Suprapubic skin (tissue), 4 donors: Measurements from ENCODE around the gene EMILIN3. TPM values are rescaled to one million over a fixed set of nuclear protein-coding genes. Genes with fewer than 3 reads are reported as not detected.

ENCODE experiments used
- DNase-seq, 2 donors: peaks; one replicate each; pipeline ENCODE4 v3.0.0-alpha.2; 2019; ENCODE audit warnings: low spot score in 2 of 2
- H3K27ac ChIP-seq: fragments of 200-600 bp; sonication (generic); one replicate; pipeline ENCODE4 v1.5.1; 2019
- H3K27me3 ChIP-seq: fragments of 200-600 bp; sonication (generic); one replicate; pipeline ENCODE4 v1.5.1; 2019
- H3K36me3 ChIP-seq: fragments of 200-600 bp; sonication (generic); one replicate; pipeline ENCODE4 v1.5.1; 2019
- H3K4me1 ChIP-seq: fragments of 200-600 bp; sonication (generic); one replicate; pipeline ENCODE4 v1.5.1; 2019
- H3K4me3 ChIP-seq: fragments of 200-600 bp; sonication (generic); one replicate; pipeline ENCODE4 v1.5.1; 2019; ENCODE audit warnings: mild to moderate bottlenecking
- H3K9me3 ChIP-seq: fragments of 200-600 bp; sonication (generic); one replicate; pipeline ENCODE4 v1.5.1; 2019
- EP300 ChIP-seq: sonication (generic); formaldehyde crosslinking; IDR thresholded peaks from one replicate; pipeline ENCODE4 v1.6.1; 2017; ENCODE audit warnings: antibody characterized with exemption
- POLR2A ChIP-seq, 2 donors: fragments of 450-650 bp; IDR thresholded peaks; one replicate each; pipeline ENCODE4 v1.6.1; 2017; ENCODE audit warnings: antibody characterized with exemption in 2 of 2, mild to moderate bottlenecking in 2 of 2, moderate library complexity in 2 of 2
- POLR2AphosphoS5 ChIP-seq, 3 donors: sonication (generic); formaldehyde crosslinking; IDR thresholded peaks; one replicate each; pipeline ENCODE4 v1.6.1; 2017; ENCODE audit warnings: antibody characterized with exemption in 3 of 3
- WGBS: methylation state at CpG from one replicate; pipeline ENCODE4 v1.1.5; 2018; 5-methylcytosine and 5-hydroxymethylcytosine counted together
- total RNA-seq, 4 donors: library from RNA; depleted of rRNA; stranded (reverse); fragments of >200 nt; gene quantifications; one replicate each; pipeline ENCODE4 v1.1.0, GENCODE V29; 2016
- TF ChIP-seq, protein P1 (sequence below), 2 donors: fragments of 200-600 bp in 1 of 2; fragments of 450-650 bp in 1 of 2; sonication (generic) in 1 of 2; IDR thresholded peaks; one replicate each; pipeline ENCODE4 v1.5.1; 2016 to 2019; ENCODE audit warnings: antibody characterized with exemption in 2 of 2, mild to moderate bottlenecking in 1 of 2, moderate library complexity in 1 of 2

Gene EMILIN3
- total RNA-seq, 4 donors from 2014 or later: 4.4 to 7.5 (median 5.7) TPM

DNA sequence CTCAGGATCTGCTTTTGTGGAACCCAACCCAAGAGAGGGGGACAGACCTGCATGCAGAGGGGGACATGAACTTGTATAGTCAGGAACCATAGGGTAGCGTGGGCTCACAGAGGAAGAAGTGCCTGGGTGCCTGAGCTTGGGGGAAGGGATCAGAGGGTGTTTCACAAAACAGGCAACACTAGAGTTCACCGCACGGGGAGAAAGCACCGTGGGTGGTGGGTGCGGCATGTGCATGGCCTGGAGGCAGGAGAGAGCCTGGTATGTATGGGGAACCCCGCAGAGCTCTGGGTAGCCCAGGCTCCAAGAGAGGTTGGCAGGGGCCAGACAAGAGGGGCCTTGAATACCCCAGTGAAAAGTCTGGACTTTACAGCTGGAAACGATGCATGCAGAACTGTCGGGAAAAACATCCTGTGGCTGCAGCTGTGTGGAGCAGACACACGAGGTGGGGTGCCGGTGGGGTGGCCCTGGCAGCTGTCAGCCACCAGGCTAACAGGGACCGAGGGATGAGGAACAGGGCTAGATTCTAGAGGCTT lies 6.7 kb upstream of the EMILIN3 start:
- Histone ChIP-seq H3K9me3 (no peaks in the 10 kb centered on the region), H3K4me1 (no peaks in the 10 kb centered on the region), H3K27ac (no peak overlapping the region), H3K36me3 (no peaks in the 10 kb centered on the region), H3K27me3 (no peaks in the 10 kb centered on the region), H3K4me3 (no peak overlapping the region)
- TF ChIP-seq POLR2AphosphoS5 (IDR thresholded peaks at IDR 0.05): no peak
- TF ChIP-seq, protein P1, sequence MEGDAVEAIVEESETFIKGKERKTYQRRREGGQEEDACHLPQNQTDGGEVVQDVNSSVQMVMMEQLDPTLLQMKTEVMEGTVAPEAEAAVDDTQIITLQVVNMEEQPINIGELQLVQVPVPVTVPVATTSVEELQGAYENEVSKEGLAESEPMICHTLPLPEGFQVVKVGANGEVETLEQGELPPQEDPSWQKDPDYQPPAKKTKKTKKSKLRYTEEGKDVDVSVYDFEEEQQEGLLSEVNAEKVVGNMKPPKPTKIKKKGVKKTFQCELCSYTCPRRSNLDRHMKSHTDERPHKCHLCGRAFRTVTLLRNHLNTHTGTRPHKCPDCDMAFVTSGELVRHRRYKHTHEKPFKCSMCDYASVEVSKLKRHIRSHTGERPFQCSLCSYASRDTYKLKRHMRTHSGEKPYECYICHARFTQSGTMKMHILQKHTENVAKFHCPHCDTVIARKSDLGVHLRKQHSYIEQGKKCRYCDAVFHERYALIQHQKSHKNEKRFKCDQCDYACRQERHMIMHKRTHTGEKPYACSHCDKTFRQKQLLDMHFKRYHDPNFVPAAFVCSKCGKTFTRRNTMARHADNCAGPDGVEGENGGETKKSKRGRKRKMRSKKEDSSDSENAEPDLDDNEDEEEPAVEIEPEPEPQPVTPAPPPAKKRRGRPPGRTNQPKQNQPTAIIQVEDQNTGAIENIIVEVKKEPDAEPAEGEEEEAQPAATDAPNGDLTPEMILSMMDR (IDR thresholded peaks at IDR 0.05): no peak
- no peak for TF ChIP-seq EP300
- TF ChIP-seq POLR2A (IDR thresholded peaks at IDR 0.05): no peak
- DNase-seq: no peak
- WGBS: 65% methylated on average over 11 of the region's 11 CpGs

DNA sequence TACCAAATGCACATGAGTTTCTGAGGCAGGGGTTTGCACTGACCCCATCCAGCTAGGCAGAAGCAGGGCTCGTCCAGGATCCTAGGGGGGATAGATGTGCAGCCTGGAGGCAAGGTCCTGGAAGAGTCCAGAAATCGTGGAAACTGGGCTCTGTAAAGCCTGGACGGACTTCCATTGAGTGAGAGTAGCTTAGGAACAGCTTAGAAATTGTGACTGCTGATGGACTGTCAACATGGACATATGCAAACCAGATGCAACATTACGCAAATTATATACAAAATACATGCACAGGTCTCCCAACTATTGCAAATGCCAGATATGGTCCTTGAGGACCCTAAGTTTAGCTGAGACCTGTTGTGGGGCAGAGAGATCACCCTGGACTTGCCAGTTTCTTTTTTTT lies 4.8 kb upstream of the EMILIN3 start:
- Histone ChIP-seq H3K27ac (no peak overlapping the region), H3K4me3 (no peak overlapping the region), H3K4me1 (peaks cover 5% of the 10 kb centered on the region), H3K27me3 (peaks cover 14% of the 10 kb centered on the region), H3K9me3 (no peaks in the 10 kb centered on the region), H3K36me3 (no peaks in the 10 kb centered on the region)
- DNase-seq: no peak
- WGBS: 76% methylated on average over 4 of the region's 4 CpGs
- TF ChIP-seq POLR2AphosphoS5 (IDR thresholded peaks at IDR 0.05) (no peak), POLR2A (IDR thresholded peaks at IDR 0.05) (no peak), EP300 (no peak)
- TF ChIP-seq, protein P1 (IDR thresholded peaks at IDR 0.05): no peak

DNA sequence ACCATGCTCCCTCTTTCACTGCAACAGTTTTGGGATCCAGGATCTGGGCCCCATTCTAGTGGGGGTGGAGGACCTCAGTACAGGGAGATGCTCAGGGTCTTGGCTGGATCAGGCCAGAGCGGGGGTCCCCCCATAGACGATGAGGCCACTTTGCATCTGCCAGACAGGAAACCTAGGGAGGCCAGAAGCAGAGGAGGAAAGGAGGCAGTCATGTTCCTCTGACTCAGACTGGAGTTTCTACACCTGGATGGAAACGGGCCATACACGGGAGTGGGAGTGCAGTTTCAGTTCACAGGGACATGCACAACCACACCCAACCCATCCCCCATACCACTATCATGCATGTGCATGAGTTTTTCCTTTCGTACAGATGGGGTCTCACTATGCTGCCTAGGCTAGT lies 3.6 kb upstream of the EMILIN3 start:
- no peak for DNase-seq
- peaks cover 26% of the 10 kb centered on the region for H3K27me3 ChIP-seq
- WGBS: 68% methylated on average over 5 of the region's 5 CpGs

DNA sequence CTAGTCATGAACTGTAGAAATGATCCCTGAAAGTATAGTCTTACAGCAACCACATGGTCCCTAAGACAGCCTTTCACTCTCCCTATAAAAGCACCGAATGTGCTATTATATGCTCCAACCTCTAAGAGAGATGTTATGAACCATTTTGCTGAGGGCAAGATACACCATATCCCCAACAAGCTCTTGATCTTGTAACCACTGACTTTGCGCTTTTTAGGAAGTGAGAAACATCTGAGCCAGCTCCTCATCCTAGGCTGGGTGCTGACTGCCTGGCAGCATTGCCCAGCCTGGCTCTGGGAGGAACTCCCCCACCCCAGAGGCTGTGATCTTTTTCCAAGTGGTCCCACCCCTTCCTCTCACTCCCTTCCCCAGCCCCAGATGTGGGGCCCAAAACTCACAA lies 3.1 kb upstream of the EMILIN3 start:
- no peak for DNase-seq
- TF ChIP-seq EP300 (no peak), POLR2A (IDR thresholded peaks at IDR 0.05) (no peak), POLR2AphosphoS5 (IDR thresholded peaks at IDR 0.05) (no peak)
- TF ChIP-seq, protein P1 (IDR thresholded peaks at IDR 0.05): no peak
- Histone ChIP-seq H3K9me3 (no peaks in the 10 kb centered on the region), H3K36me3 (no peaks in the 10 kb centered on the region), H3K4me1 (peaks cover 14% of the 10 kb centered on the region), H3K27ac (no peak overlapping the region), H3K27me3 (peaks cover 31% of the 10 kb centered on the region), H3K4me3 (no peak overlapping the region)
- WGBS: 61% methylated on average over 2 of the region's 2 CpGs

More for the DNA sequence above, 3.6 kb upstream of the EMILIN3 start:
- Histone ChIP-seq H3K4me1 (peaks cover 14% of the 10 kb centered on the region), H3K36me3 (no peaks in the 10 kb centered on the region), H3K4me3 (no peak overlapping the region), H3K27ac (no peak overlapping the region), H3K9me3 (no peaks in the 10 kb centered on the region)
- no peak for TF ChIP-seq POLR2A (IDR thresholded peaks at IDR 0.05)
- TF ChIP-seq, protein P1 (IDR thresholded peaks at IDR 0.05): no peak
- no peak for TF ChIP-seq EP300
- no peak for TF ChIP-seq POLR2AphosphoS5 (IDR thresholded peaks at IDR 0.05)

DNA sequence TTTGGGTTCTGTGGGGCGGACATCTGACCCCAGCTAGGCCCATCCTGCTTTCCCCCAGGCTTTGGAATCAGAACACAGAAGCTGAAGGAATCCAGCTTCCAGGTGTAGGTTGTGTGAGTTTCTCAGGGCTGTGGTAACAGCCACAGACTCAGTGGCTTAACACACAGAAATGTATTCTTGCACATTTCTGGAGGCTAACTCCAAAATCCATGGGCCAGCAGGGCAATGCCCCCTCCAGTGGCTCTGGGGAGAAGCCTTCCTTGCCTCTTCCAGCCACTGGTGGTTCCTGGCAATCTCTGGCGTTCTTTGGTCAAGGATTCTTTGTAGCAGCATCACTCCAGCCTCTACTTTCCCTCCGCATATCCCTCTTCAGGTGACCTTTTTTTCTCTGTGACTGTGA lies 1.3 kb upstream of the EMILIN3 start:
- Histone ChIP-seq H3K4me3 (no peak overlapping the region), H3K36me3 (no peaks in the 10 kb centered on the region), H3K4me1 (peaks cover 14% of the 10 kb centered on the region), H3K9me3 (no peaks in the 10 kb centered on the region), H3K27me3 (peaks cover 36% of the 10 kb centered on the region), H3K27ac (no peak overlapping the region)
- 90% methylated on average over 3 of the region's 3 CpGs for WGBS
- TF ChIP-seq POLR2AphosphoS5 (IDR thresholded peaks at IDR 0.05): no peak
- TF ChIP-seq POLR2A (IDR thresholded peaks at IDR 0.05): no peak
- TF ChIP-seq, protein P1 (IDR thresholded peaks at IDR 0.05): no peak
- TF ChIP-seq EP300: no peak
- no peak for DNase-seq
